ENCODE results near the gene PDXP. TPM values are rescaled to one million over a fixed set of nuclear protein-coding genes. Genes with fewer than 3 reads are reported as not detected.

The PDXP gene
- total RNA-seq, 1 donor from 2014 or later, result 21.5 TPM

GRCh38 chr22:37627121-37627520 is 31.4 kb upstream of the PDXP start:
- ATAC-seq (no peak), DNase-seq (no peak)
- intact Hi-C loops (cut with micrococcal nuclease), result no loop called here

DNA sequence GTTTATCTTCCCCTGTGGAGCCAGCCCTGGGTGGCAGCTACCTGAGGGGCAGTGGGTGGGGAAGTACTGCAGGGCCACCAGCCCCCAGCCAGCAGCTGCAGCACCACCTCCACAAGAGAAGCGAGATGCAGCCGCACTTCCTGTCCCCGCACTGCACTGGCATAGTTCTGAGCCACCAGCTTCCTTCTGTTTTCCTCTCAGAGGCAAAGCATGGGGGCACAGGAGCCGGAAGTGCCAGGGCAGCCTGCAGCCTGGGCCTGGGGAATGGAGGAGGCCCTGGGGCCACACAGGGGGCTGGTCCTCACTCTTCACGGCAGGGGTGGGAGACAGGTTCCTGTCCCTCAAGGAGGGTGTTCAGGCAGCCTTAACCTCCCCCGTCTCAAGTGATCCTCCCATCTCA is 31.0 kb upstream of the PDXP start:
- DNase-seq (peak; percentile 56), ATAC-seq (no peak)
- intact Hi-C loops (cut with micrococcal nuclease), result no loop called here

DNA sequence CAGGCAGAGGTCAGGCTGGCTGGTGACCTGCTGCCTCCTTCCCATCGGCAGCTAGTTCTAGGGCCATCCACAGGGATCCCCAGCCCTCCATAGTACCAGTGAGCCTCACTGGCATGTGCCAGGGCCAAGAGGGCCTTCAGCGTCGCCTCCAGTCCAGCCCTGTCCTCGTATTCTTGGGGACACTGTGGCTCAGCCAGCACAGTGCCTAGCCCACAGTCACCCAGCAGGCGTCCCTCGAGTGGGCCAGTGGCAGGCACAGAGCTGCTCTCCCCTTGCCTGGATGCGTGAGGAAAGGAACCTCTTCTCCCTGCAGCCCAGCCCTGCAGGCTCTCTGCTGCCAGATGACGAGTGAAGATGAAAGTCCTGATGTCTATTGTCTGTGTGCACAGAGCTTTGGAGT is 29.7 kb upstream of the PDXP start:
- ATAC-seq (no peak), DNase-seq (no peak)
- intact Hi-C loops (cut with micrococcal nuclease), result no loop called here

GRCh38 chr22:37629928-37630327 is 28.6 kb upstream of the PDXP start:
- no peak for ATAC-seq
- no peak for DNase-seq
- intact Hi-C loops (cut with micrococcal nuclease), result no loop called here

- intact Hi-C loops (cut with micrococcal nuclease), result no loop called here
- DNase-seq (no peak), ATAC-seq (no peak)
Observed at GRCh38 chr22:37630839-37631435, 27.6 kb upstream of the PDXP start.

- intact Hi-C loops (cut with micrococcal nuclease), result no loop called here
Observed at GRCh38 chr22:37631448-37632173, 26.9 kb upstream of the PDXP start.

GRCh38 chr22:37632174-37633088 is 26.1 kb upstream of the PDXP start:
- intact Hi-C loops (cut with micrococcal nuclease), result no loop called here
- ATAC-seq (no peak), DNase-seq (no peak)

More at GRCh38 chr22:37631448-37632173, 26.9 kb upstream of the PDXP start:
- ATAC-seq (no peak), DNase-seq (no peak)

GRCh38 chr22:37633089-37633624 is 25.4 kb upstream of the PDXP start:
- no peak for ATAC-seq
- intact Hi-C loops (cut with micrococcal nuclease), result no loop called here
- no peak for DNase-seq

- intact Hi-C loops (cut with micrococcal nuclease), result no loop called here
- ATAC-seq (peak; percentile 87), DNase-seq (peak; percentile 94)
Observed at GRCh38 chr22:37633625-37634416, 24.7 kb upstream of the PDXP start.

DNA sequence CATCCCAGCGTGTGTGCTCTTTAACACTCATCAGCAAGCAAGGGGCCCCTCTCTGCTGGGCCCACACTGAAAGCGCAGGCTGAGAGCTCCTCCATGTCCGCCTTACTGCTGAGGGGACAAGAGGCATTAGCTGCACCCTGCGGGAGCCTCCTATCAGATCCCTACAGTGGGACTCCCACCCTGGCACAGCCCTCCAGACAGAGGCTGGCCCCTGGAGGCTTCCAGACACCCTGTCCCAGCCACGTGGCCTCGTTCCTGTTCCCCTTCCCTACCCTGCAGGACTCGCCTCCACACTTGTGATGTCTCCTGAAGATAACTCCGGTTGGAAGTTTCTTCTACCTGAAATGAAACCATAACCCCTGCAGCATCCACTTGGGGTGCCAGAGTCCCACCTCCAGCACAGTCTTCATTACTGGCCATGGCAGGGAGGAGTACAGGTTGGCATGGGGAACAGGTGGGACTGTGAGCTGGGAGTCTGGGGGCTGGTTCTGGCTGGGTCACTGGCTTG is 24.1 kb upstream of the PDXP start:
- DNase-seq (no peak), ATAC-seq (no peak)
- intact Hi-C loops (cut with micrococcal nuclease), result no loop called here

DNA sequence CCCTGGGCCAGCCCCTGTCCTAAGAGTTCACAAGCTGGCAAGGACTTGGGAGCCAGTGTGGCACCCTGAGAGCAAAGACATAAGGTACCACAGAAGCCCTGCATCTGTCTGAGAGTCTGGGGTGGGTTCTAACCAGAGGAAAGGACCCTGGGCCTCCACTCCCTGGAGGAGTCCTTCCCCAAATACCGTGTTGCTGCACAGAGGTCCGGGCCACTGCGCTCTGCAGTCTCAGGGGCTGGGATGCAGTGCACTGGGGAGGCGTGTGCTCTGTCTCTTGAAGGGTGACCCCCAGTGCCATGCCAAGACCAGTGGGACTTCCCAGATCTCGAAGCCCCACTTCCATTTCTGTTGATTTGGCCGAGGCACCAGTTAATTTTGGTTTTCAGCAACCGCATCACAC is 23.4 kb upstream of the PDXP start:
- intact Hi-C loops (cut with micrococcal nuclease), result no loop called here
- ATAC-seq, result no peak
- DNase-seq, result no peak

DNA sequence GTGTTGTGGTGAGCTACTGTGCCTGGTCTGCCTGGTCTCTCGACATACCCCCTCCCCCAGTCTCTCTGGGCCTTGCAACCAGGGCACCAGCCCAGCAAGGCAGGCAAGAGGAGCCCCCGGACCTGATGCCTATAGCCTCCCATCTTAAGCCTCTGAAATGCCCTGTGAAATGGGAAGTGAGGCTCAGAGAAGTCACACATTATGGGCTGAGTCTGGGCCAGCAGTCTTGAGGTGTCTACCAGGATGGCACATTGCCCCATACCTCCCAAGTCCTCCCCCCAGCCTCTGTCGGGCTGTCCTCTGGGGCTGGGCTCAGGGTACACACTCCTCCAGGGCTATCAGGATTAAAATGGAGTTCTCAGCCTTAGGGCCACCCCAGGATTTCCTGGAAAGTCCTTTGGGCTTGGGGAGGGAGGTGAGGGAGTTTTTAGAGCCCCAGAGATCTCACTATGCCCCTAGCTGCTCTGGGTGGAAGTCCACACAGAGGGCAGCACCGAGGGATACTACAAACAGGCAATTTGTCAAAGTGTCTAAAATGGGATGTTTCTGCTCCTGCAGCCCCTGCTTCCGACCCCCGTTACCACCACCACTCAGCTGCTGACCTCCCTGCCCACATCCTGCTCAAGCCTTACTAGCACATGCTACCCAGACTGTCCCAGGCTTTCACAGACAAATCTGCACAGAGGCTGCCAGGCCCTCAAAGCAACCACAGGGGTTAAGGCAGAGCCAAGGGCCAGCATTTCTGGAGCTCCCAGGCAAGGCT is 22.2 kb upstream of the PDXP start:
- intact Hi-C loops (cut with micrococcal nuclease), result no loop called here
- DNase-seq (no peak), ATAC-seq (no peak)

DNA sequence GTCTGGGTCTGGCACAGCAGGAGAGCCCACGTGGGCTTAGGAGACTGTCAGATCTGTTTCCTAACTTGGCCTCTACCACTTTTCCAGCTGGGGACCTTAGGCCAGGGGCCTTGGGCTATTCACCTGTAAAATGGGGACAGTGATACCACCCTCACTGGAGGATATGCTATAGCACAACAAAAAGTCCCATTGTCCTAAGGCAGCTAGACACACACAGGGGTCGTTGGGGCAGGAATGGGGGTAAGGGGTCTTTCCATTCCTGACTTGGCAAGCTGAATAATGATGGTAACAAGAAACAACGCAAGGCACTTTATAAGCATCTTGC is 21.6 kb upstream of the PDXP start:
- ATAC-seq (no peak), DNase-seq (no peak)
- intact Hi-C loops (cut with micrococcal nuclease), result no loop called here

DNA sequence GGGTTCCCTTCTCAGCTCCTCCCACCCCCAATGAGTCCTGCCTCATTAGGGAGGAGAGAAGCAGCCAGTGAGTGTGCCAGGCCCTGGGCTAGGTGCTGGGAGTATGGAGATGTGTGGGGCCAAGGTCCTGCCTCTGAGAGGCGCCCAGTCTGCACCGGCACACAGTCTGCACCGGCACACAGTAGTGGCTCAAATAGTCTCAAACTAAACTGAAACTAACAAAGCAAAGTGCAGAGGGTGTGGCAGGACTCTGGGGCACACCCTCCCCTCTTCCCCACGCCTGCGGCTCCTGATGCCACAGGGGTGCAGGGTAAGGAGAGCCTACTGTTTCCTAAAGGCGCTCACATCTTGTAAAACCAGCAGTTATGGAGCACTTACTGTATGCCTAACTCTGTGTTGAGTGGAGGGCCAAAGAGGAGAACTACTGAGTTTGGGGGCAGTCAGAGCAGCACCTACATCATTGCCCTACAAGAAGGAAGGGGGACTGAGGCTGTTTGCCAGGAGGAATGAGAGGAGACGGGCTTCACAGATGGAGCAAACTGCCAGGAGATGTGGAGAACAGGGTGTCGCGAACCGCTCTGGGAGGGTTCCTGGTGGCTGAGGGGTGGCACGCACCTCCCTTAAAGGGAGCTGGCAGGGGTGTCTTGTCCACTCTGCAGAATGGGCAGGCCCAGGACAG is 20.0 kb upstream of the PDXP start:
- ATAC-seq (no peak), DNase-seq (no peak)
- intact Hi-C loops (cut with micrococcal nuclease), result no loop called here

- intact Hi-C loops (cut with micrococcal nuclease), result no loop called here
- DNase-seq (peak; percentile 76), ATAC-seq (peak; percentile 58)
Observed at GRCh38 chr22:37639070-37639760, 19.3 kb upstream of the PDXP start, which contains the start of gene SH3BP1. TSS of gene SH3BP1 (plus strand) at chr22:37639669. CDS start at chr22:37639788, 119 bp downstream.

DNA sequence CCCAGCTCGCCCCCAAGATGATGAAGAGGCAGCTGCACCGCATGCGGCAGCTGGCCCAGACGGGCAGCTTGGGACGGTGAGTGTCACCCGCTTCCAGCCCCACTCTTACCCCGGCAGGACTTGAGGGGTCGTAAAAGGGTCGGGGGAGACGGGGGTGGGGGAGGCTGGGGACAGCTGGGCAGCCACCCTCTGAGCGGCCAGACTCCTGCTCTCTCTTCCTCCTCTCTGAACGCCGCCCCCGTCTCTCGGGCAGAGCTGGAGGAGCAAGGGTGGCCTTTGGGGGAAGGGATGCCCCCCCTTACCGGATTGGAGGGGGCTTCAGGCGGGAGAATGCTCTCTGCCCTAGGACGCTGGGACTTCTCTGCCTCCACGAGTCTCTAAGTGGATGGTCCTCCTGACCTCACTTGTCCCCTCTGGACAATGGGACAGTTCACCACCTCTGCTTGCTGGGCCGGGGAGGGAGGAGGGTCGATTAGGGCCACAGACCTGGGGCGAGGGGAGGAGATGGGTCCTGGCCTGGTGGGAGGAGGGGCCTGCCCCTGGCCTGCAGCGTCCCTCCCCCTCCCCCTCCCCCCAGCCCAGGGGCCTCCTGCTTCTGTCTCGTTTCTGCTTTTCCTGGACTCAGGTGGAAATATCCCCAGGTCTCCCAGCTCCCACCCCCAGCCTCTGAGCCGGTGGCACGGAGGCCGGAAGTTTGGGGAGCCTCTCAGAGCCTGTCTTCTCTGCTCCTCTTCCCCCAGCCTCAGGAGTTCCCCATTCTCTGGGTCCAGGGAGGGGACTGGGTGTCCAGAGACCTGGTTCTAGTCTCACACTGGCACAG is 18.5 kb upstream of the PDXP start:
- ATAC-seq, result no peak
- DNase-seq, result no peak
- intact Hi-C loops (cut with micrococcal nuclease), result loop anchor here (10.0 kb wide), 1 partner anchor 55 kb away; the partner anchor contains the start of gene TRIOBP
